CD14-positive monocyte (primary cell): ENCODE measurements around the gene RPLP1. TPM values are rescaled to one million over a fixed set of nuclear protein-coding genes. Genes with fewer than 3 reads are reported as not detected.

Experiments
- DNase-seq, 3 donors: peaks; one replicate each; pipeline ENCODE4 v3.0.0-alpha.2; 2011 to 2022
- H2AFZ ChIP-seq: 2 replicates; pipeline ENCODE4 v1.6.0; 2012; ENCODE audit warnings: mild to moderate bottlenecking, low read depth, low read length, inconsistent platforms; ENCODE audit not compliant: insufficient read depth, poor library complexity, severe bottlenecking
- H3K27ac ChIP-seq, 2 donors: 1 replicate in 1 of 2; 2 replicates in 1 of 2; pipeline ENCODE4 v1.5.1; 2012 to 2013; ENCODE audit warnings: low read length in 2 of 2, control low read depth in 1 of 2, inconsistent platforms in 1 of 2, low read depth in 1 of 2, mild to moderate bottlenecking in 1 of 2
- H3K27me3 ChIP-seq, 2 donors: one replicate each; pipeline versions ENCODE4 v1.6.0 to v1.6.1; 2011 to 2013; ENCODE audit warnings: low read length in 2 of 2; ENCODE audit not compliant: control insufficient read depth in 2 of 2, insufficient read depth in 2 of 2
- H3K36me3 ChIP-seq, 2 donors: replicated peaks in 1 of 2; 1 replicate in 1 of 2; 2 replicates in 1 of 2; pipeline versions ENCODE4 v1.5.1 to v1.6.1; 2012 to 2013; ENCODE audit warnings: low read length in 2 of 2, control low read depth in 1 of 2, inconsistent platforms in 1 of 2, mild to moderate bottlenecking in 1 of 2; ENCODE audit not compliant: insufficient read depth in 2 of 2, control insufficient read depth in 1 of 2
- H3K4me1 ChIP-seq, 2 donors: 1 replicate in 1 of 2; 2 replicates in 1 of 2; pipeline versions ENCODE4 v1.5.1 to v1.6.1; 2012 to 2013; ENCODE audit warnings: low read length in 2 of 2, control low read depth in 1 of 2, inconsistent platforms in 1 of 2, mild to moderate bottlenecking in 1 of 2, moderate library complexity in 1 of 2; ENCODE audit not compliant: insufficient read depth in 2 of 2, control insufficient read depth in 1 of 2
- H3K4me2 ChIP-seq: replicated peaks from 2 replicates; pipeline ENCODE3; 2012; ENCODE audit warnings: low read length, moderate library complexity, mild to moderate bottlenecking; ENCODE audit not compliant: poor library complexity, severe bottlenecking; ENCODE audit errors: extremely low read depth
- H3K4me3 ChIP-seq, 3 experiments: fragments of 200-600 bp in 1 of 3; sonication (generic) in 1 of 3; replicated peaks in 1 of 3; 1 replicate in 2 of 3; 2 replicates in 1 of 3; pipeline ENCODE4 v1.5.1; 2011 to 2013; ENCODE audit warnings: low read length in 3 of 3, mild to moderate bottlenecking in 3 of 3, control low read depth in 2 of 3, low read depth in 2 of 3, inconsistent platforms in 1 of 3, moderate library complexity in 1 of 3
- H3K79me2 ChIP-seq: 2 replicates; pipeline ENCODE4 v1.6.0; 2012; ENCODE audit warnings: mild to moderate bottlenecking, control low read depth, inconsistent platforms, low read length, moderate library complexity; ENCODE audit not compliant: insufficient read depth
- H3K9ac ChIP-seq: 2 replicates; pipeline ENCODE4 v1.6.0; 2017; ENCODE audit warnings: low read length, mild to moderate bottlenecking; ENCODE audit not compliant: insufficient read depth, poor library complexity, severe bottlenecking
- H3K9me3 ChIP-seq, 2 donors: replicated peaks in 1 of 2; 1 replicate in 1 of 2; 2 replicates in 1 of 2; pipeline versions ENCODE4 v1.5.1 to v1.6.1; 2012 to 2013; ENCODE audit warnings: low read length in 2 of 2, control low read depth in 1 of 2; ENCODE audit not compliant: control insufficient read depth in 1 of 2, insufficient read depth in 1 of 2
- H4K20me1 ChIP-seq: 2 replicates; pipeline ENCODE4 v1.6.0; 2012; ENCODE audit warnings: mild to moderate bottlenecking, low read length, control low read depth, moderate library complexity; ENCODE audit not compliant: insufficient read depth
- H3K27ac Mint-ChIP-seq, 7 donors: one replicate each; pipeline ENCODE4 v1.8.0; 2020; ENCODE audit warnings: mild to moderate bottlenecking in 7 of 7, mixed read lengths in 7 of 7, moderate library complexity in 6 of 7, inconsistent platforms in 2 of 7
- H3K27me3 Mint-ChIP-seq, 3 donors: one replicate each; pipeline ENCODE4 v1.8.0; 2021 to 2022; ENCODE audit warnings: low read depth in 3 of 3, mild to moderate bottlenecking in 3 of 3, mixed read lengths in 3 of 3, moderate library complexity in 3 of 3, inconsistent platforms in 1 of 3
- H3K36me3 Mint-ChIP-seq, 2 donors: one replicate each; pipeline ENCODE4 v1.8.0; 2020; ENCODE audit warnings: mixed read lengths in 2 of 2, inconsistent platforms in 1 of 2, mild to moderate bottlenecking in 1 of 2
- H3K4me1 Mint-ChIP-seq: one replicate; pipeline ENCODE4 v1.8.0; 2020; ENCODE audit warnings: mild to moderate bottlenecking, mixed read lengths
- H3K4me3 Mint-ChIP-seq, 2 donors: one replicate each; pipeline ENCODE4 v1.8.0; 2020; ENCODE audit warnings: mild to moderate bottlenecking in 2 of 2, mixed read lengths in 2 of 2, moderate library complexity in 1 of 2
- H3K9me3 Mint-ChIP-seq, 7 donors: one replicate each; pipeline ENCODE4 v1.8.0; 2020 to 2022; ENCODE audit warnings: mixed read lengths in 7 of 7, mild to moderate bottlenecking in 6 of 7, moderate library complexity in 6 of 7, inconsistent platforms in 2 of 7
- CTCF ChIP-seq: fragments of 200-600 bp; IDR thresholded peaks from one replicate; pipeline ENCODE4 v1.8.0; 2022; ENCODE audit warnings: antibody characterized with exemption, mild to moderate bottlenecking
- WGBS: methylation state at CpG from one replicate; pipeline ENCODE4 v1.1.5; 2013; ENCODE audit warnings: missing lambda C conversion rate; ENCODE audit not compliant: insufficient coverage; 5-methylcytosine and 5-hydroxymethylcytosine counted together
- intact Hi-C, 2 donors: fragments of 100-400 bp; cut with micrococcal nuclease; formaldehyde crosslinking; loops; one replicate each; pipeline versions ENCODE4 v1.15.0 to v1.15.1; 2023
- polyA plus RNA-seq, 3 donors: library from polyadenylated mRNA; depleted of rRNA in 1 of 3; unstranded in 2 of 3; stranded (reverse) in 1 of 3; fragments of 300-500 nt in 2 of 3; fragments of >200 nt in 1 of 3; fragmentation: Illumina TruSeq in 2 of 3; gene quantifications; 1 replicate in 2 of 3; 2 replicates in 1 of 3; pipeline ENCODE4 v1.2.3, GENCODE V29; 2012 to 2021

The RPLP1 gene
- polyA plus RNA-seq, 3 donors, result 1,140 to 1,235 (median 1,177) TPM

DNA sequence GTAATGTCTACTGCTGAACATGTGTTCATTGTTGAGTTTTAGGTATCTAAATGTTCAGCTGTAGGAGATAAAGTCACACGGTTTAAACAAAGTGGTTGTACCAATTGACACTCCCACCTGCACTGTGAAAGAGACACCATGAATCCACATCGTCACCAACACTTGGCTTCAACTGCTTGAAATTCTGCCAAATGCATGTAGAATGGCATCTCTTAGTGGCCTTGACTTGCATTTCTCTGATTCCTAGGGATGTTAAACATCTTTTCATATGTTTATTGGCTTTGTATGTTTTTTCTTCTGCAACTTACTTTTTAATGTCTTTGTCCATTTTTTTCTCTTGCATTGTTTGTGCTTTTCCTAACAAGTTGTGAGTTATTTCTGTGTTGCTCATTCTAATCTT, 43.4 kb downstream of the RPLP1 start:
- no peaks in the 10 kb centered on the region for H3K27me3 ChIP-seq
- no peaks in the 10 kb centered on the region for H3K36me3 Mint-ChIP-seq
- H3K4me3 ChIP-seq, result no peak overlapping the region
- DNase-seq, result no peak
- intact Hi-C loops, result no loop called here
- no peak overlapping the region for H3K27ac Mint-ChIP-seq
- H2AFZ ChIP-seq, result no peak overlapping the region
- H3K79me2 ChIP-seq, result no peaks in the 10 kb centered on the region
- no peaks in the 10 kb centered on the region for H3K9me3 ChIP-seq
- no peak overlapping the region for H3K4me2 ChIP-seq
- no CpG with 5 or more reads among the region's 2 CpGs for WGBS
- no peak overlapping the region for H3K27ac ChIP-seq
- H3K9me3 Mint-ChIP-seq, result peaks cover 0 to 5% (median 2%) of the 10 kb centered on the region in 7 donors
- H3K4me3 Mint-ChIP-seq, result no peak overlapping the region
- no peaks in the 10 kb centered on the region for H3K4me1 ChIP-seq
- no peaks in the 10 kb centered on the region for H3K36me3 ChIP-seq
- H3K4me1 Mint-ChIP-seq, result no peaks in the 10 kb centered on the region
- peaks cover 0 to 3% (median 2%) of the 10 kb centered on the region in 3 donors for H3K27me3 Mint-ChIP-seq
- no peaks in the 10 kb centered on the region for H4K20me1 ChIP-seq
- TF ChIP-seq CTCF, result no peak
- no peak overlapping the region for H3K9ac ChIP-seq

DNA sequence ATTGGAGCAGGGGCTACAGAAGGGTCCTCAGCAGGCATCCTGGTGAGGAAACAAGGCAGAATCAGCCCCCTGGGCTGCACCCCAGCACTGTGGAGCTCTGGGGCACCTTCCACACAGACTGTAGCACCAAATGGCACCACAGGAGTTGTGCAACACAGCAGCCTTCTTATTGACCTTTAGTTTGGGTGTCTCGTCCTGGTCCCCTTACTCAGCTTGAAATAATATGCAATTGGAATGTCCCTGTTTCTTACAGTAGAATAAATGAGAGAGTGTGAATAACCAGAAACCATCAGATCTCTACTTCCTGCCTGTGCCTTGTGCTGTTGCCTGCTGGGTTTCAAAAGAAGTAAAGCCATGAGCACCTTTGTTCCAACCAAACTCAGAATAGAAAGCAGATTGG, 44.5 kb downstream of the RPLP1 start:
- H3K9me3 Mint-ChIP-seq, result peaks cover 0 to 2% (median 0%) of the 10 kb centered on the region in 7 donors
- Histone ChIP-seq H3K9ac (no peak overlapping the region), H3K27me3 (no peaks in the 10 kb centered on the region), H4K20me1 (no peaks in the 10 kb centered on the region), H3K4me1 (no peaks in the 10 kb centered on the region), H2AFZ (no peak overlapping the region), H3K9me3 (no peaks in the 10 kb centered on the region), H3K79me2 (no peaks in the 10 kb centered on the region), H3K4me3 (no peak overlapping the region), H3K4me2 (no peak overlapping the region), H3K36me3 (no peaks in the 10 kb centered on the region), H3K27ac (no peak overlapping the region)
- no peak for TF ChIP-seq CTCF
- no peaks in the 10 kb centered on the region for H3K4me1 Mint-ChIP-seq
- no CpG with 5 or more reads among the region's 1 CpG for WGBS
- no peak overlapping the region for H3K4me3 Mint-ChIP-seq
- peaks cover 0 to 3% (median 2%) of the 10 kb centered on the region in 3 donors for H3K27me3 Mint-ChIP-seq
- intact Hi-C loops, result no loop called here
- H3K36me3 Mint-ChIP-seq, result no peaks in the 10 kb centered on the region
- no peak overlapping the region for H3K27ac Mint-ChIP-seq
- no peak for DNase-seq
